ENCODE results near the gene SMARCE1. TPM values are rescaled to one million over a fixed set of nuclear protein-coding genes. Genes with fewer than 3 reads are reported as not detected.

The SMARCE1 gene
- total RNA-seq, 2 donors from 2014 or later = 50.4 to 54.9 TPM

- no peak for TF ChIP-seq CTCF (IDR thresholded peaks at IDR 0.05)
- DNase-seq (ENCODE audit: low spot score) = no peak
- Histone ChIP-seq H3K4me1 (peaks cover 0 to 24% of the 10 kb centered on the region in 2 donors), H3K27ac (no peak overlapping the region), H3K36me3 (peaks cover 24% of the 10 kb centered on the region), H3K4me3 (no peak overlapping the region), H3K27me3 (no peaks in the 10 kb centered on the region), H3K9me3 (no peaks in the 10 kb centered on the region)
Observed at GRCh38 chr17:40645943-40646342, 1.7 kb downstream of the SMARCE1 start.

GRCh38 chr17:40645291-40645690, 2.3 kb downstream of the SMARCE1 start:
- no peak for DNase-seq (ENCODE audit: low spot score)
- Histone ChIP-seq H3K9me3 (no peaks in the 10 kb centered on the region), H3K4me3 (no peak overlapping the region), H3K27ac (no peak overlapping the region), H3K36me3 (peaks cover 24% of the 10 kb centered on the region), H3K27me3 (no peaks in the 10 kb centered on the region), H3K4me1 (peaks cover 0 to 24% of the 10 kb centered on the region in 2 donors)
- no peak for TF ChIP-seq CTCF (IDR thresholded peaks at IDR 0.05)

GRCh38 chr17:40637931-40638330, 9.7 kb downstream of the SMARCE1 start:
- Histone ChIP-seq H3K36me3 (peaks cover 70% of the 10 kb centered on the region), H3K27ac (no peak overlapping the region)
- DNase-seq (ENCODE audit: low spot score) = no peak

GRCh38 chr17:40633871-40634270, 13.7 kb downstream of the SMARCE1 start:
- Histone ChIP-seq H3K36me3 (peaks cover 91% of the 10 kb centered on the region), H3K9me3 (no peaks in the 10 kb centered on the region), H3K4me1 (no peaks in the 10 kb centered on the region), H3K4me3 (no peak overlapping the region), H3K27ac (no peak overlapping the region), H3K27me3 (no peaks in the 10 kb centered on the region)
- no peak for TF ChIP-seq CTCF (IDR thresholded peaks at IDR 0.05)
- DNase-seq (ENCODE audit: low spot score) = no peak

More at GRCh38 chr17:40637931-40638330, 9.7 kb downstream of the SMARCE1 start:
- TF ChIP-seq CTCF (IDR thresholded peaks at IDR 0.05) = no peak
- Histone ChIP-seq H3K27me3 (no peaks in the 10 kb centered on the region), H3K9me3 (no peaks in the 10 kb centered on the region), H3K4me3 (no peak overlapping the region), H3K4me1 (no peaks in the 10 kb centered on the region)

GRCh38 chr17:40632216-40632615, 15.4 kb downstream of the SMARCE1 start:
- Histone ChIP-seq H3K9me3 (no peaks in the 10 kb centered on the region), H3K4me3 (no peak overlapping the region), H3K36me3 (peaks cover 91% of the 10 kb centered on the region), H3K27ac (no peak overlapping the region), H3K27me3 (no peaks in the 10 kb centered on the region), H3K4me1 (no peaks in the 10 kb centered on the region)
- no peak for DNase-seq (ENCODE audit: low spot score)
- TF ChIP-seq CTCF (IDR thresholded peaks at IDR 0.05) = no peak

GRCh38 chr17:40629842-40630241, 17.8 kb downstream of the SMARCE1 start:
- no peaks in the 10 kb centered on the region for H3K9me3 ChIP-seq
- H3K27ac ChIP-seq = no peak overlapping the region
- DNase-seq (ENCODE audit: low spot score) = no peak
- H3K27me3 ChIP-seq = no peaks in the 10 kb centered on the region
- no peak for TF ChIP-seq CTCF (IDR thresholded peaks at IDR 0.05)
- no peaks in the 10 kb centered on the region for H3K4me1 ChIP-seq
- H3K36me3 ChIP-seq = peaks cover 67% of the 10 kb centered on the region
- no peak overlapping the region for H3K4me3 ChIP-seq

All from right atrium auricular region (tissue), 2 donors.